Mesenchymal stem cell (in vitro differentiated cells and primary cell): ENCODE results near the gene ADD3.
"Not testable (repeated sequence)": the region's sequence is repeated elsewhere in the genome, so short reads cannot be mapped to it uniquely, and the experiment has no call there.

ENCODE experiments used
- DNase-seq: peaks from one replicate; pipeline ENCODE4 v3.0.0-alpha.2; 2013
- H2AFZ ChIP-seq: one replicate; pipeline ENCODE4 v1.6.1; 2013; ENCODE audit warnings: low read depth, mild to moderate bottlenecking, control low read depth, inconsistent platforms, low read length, moderate library complexity
- H2AK5ac ChIP-seq: 2 replicates; pipeline ENCODE4 v1.6.1; 2013; ENCODE audit warnings: low read length, moderate library complexity, mild to moderate bottlenecking, inconsistent platforms; ENCODE audit not compliant: severe bottlenecking
- H2BK120ac ChIP-seq: one replicate; pipeline ENCODE4 v1.6.1; 2013; ENCODE audit warnings: low read depth, mild to moderate bottlenecking, inconsistent platforms, low read length, moderate library complexity
- H2BK12ac ChIP-seq, 2 experiments: one replicate each; pipeline ENCODE4 v1.6.1; 2013; ENCODE audit warnings: inconsistent platforms in 2 of 2, low read length in 2 of 2, mild to moderate bottlenecking in 2 of 2, moderate library complexity in 2 of 2, control low read depth in 1 of 2
- H2BK15ac ChIP-seq: one replicate; pipeline ENCODE4 v1.6.1; 2013; ENCODE audit warnings: mild to moderate bottlenecking, low read depth, inconsistent platforms; ENCODE audit not compliant: poor library complexity, severe bottlenecking
- H2BK5ac ChIP-seq: 2 replicates; pipeline ENCODE4 v1.6.1; 2013; ENCODE audit warnings: low read depth, mild to moderate bottlenecking, low read length, control low read depth, inconsistent platforms; ENCODE audit not compliant: poor library complexity, severe bottlenecking
- H3K14ac ChIP-seq, 2 experiments: one replicate each; pipeline ENCODE4 v1.6.1; 2013; ENCODE audit warnings: inconsistent platforms in 2 of 2, low read length in 2 of 2, control low read depth in 1 of 2, mild to moderate bottlenecking in 1 of 2, moderate library complexity in 1 of 2
- H3K18ac ChIP-seq, 2 experiments: one replicate each; pipeline ENCODE4 v1.6.1; 2013; ENCODE audit warnings: inconsistent platforms in 2 of 2, low read length in 2 of 2, control low read depth in 1 of 2, low read depth in 1 of 2, mild to moderate bottlenecking in 1 of 2
- H3K23ac ChIP-seq, 2 experiments: one replicate each; pipeline ENCODE4 v1.6.1; 2013; ENCODE audit warnings: inconsistent platforms in 2 of 2, low read length in 2 of 2, mild to moderate bottlenecking in 2 of 2, moderate library complexity in 2 of 2, control low read depth in 1 of 2
- H3K27ac ChIP-seq: 2 replicates; pipeline ENCODE4 v1.5.1; 2013; ENCODE audit warnings: mild to moderate bottlenecking, moderate library complexity, low read length, control low read depth, inconsistent platforms; ENCODE audit not compliant: poor library complexity, severe bottlenecking
- H3K27me3 ChIP-seq, 2 experiments: 2 replicates each; pipeline versions ENCODE4 v1.6.1 to v1.7.0; 2013; ENCODE audit warnings: low read length in 2 of 2, mild to moderate bottlenecking in 2 of 2, moderate library complexity in 2 of 2, control low read depth in 1 of 2, inconsistent platforms in 1 of 2; ENCODE audit not compliant: control insufficient read depth in 1 of 2, insufficient read depth in 1 of 2
- H3K36me3 ChIP-seq, 2 experiments: 2 replicates each; pipeline versions ENCODE4 v1.6.1 to v1.7.0; 2013; ENCODE audit warnings: low read length in 2 of 2, control low read depth in 1 of 2, inconsistent platforms in 1 of 2, low read depth in 1 of 2, mild to moderate bottlenecking in 1 of 2; ENCODE audit not compliant: insufficient read depth in 2 of 2, control insufficient read depth in 1 of 2
- H3K4ac ChIP-seq, 2 experiments: one replicate each; pipeline ENCODE4 v1.6.1; 2013; ENCODE audit warnings: inconsistent platforms in 2 of 2, low read length in 2 of 2, mild to moderate bottlenecking in 2 of 2, moderate library complexity in 2 of 2, control low read depth in 1 of 2, low read depth in 1 of 2
- H3K4me1 ChIP-seq: 2 replicates; pipeline ENCODE4 v1.6.1; 2013; ENCODE audit warnings: low read depth, low read length, control low read depth; ENCODE audit not compliant: control insufficient read depth, insufficient read depth
- H3K4me2 ChIP-seq: 2 replicates; pipeline ENCODE4 v1.6.1; 2013; ENCODE audit warnings: low read length, mild to moderate bottlenecking, inconsistent platforms; ENCODE audit not compliant: poor library complexity, severe bottlenecking
- H3K4me3 ChIP-seq, 2 experiments: 2 replicates each; pipeline versions ENCODE4 v1.5.1 to v1.7.0; 2013; ENCODE audit warnings: low read length in 2 of 2, mild to moderate bottlenecking in 2 of 2, control low read depth in 1 of 2, low read depth in 1 of 2; ENCODE audit not compliant: insufficient read depth in 1 of 2
- H3K79me1 ChIP-seq: replicated peaks from 2 replicates; pipeline ENCODE4 v1.6.1; 2013; ENCODE audit warnings: mild to moderate bottlenecking, control low read depth, low read length, inconsistent platforms; ENCODE audit not compliant: poor library complexity, severe bottlenecking
- H3K9ac ChIP-seq: 2 replicates; pipeline ENCODE4 v1.7.0; 2013; ENCODE audit warnings: mild to moderate bottlenecking, low read length, moderate library complexity
- H3K9me3 ChIP-seq: 2 replicates; pipeline ENCODE4 v1.7.0; 2013; ENCODE audit warnings: mild to moderate bottlenecking, low read length; ENCODE audit not compliant: control insufficient read depth
- H4K8ac ChIP-seq: one replicate; pipeline ENCODE4 v1.6.1; 2013; ENCODE audit warnings: inconsistent platforms, mild to moderate bottlenecking, low read length, moderate library complexity
- H4K91ac ChIP-seq: one replicate; pipeline ENCODE4 v1.6.1; 2013; ENCODE audit warnings: mild to moderate bottlenecking, low read length, inconsistent platforms
- WGBS: methylation state at CpG from one replicate; pipeline ENCODE4 v1.1.7; 2013; ENCODE audit warnings: mixed read lengths; 5-methylcytosine and 5-hydroxymethylcytosine counted together

ADD3 gene

DNA sequence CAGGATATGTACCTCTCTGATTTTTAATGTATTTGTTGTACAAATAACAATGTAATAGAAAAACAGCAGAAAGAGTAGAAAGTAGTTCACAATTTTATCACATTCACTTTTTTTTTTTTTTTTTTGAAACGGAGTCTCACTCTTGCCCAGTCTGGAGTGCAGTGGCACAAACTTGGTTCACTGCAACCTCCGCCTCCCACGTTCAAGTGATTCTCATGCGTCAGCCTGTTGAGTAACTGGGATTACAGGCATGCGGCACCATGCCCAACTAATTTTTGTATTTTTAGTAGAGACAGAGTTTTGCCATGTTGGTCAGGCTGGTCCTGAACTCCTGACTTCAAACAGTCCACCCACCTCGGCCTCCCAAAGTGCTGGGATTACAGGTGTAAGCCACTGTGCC lies 128.1 kb downstream of the ADD3 start:
- not testable (repeated sequence) for H2BK120ac ChIP-seq, H4K8ac ChIP-seq, H2BK5ac ChIP-seq, H3K4me2 ChIP-seq, H3K27ac ChIP-seq, H2AK5ac ChIP-seq, H3K18ac ChIP-seq, H4K91ac ChIP-seq, H3K23ac ChIP-seq, H2BK12ac ChIP-seq, H3K9me3 ChIP-seq, H3K9ac ChIP-seq, H3K4me3 ChIP-seq, H3K27me3 ChIP-seq, H2AFZ ChIP-seq, DNase-seq, H3K14ac ChIP-seq, H2BK15ac ChIP-seq, H3K4me1 ChIP-seq, H3K4ac ChIP-seq, H3K79me1 ChIP-seq
- 92% methylated on average over 6 of the region's 6 CpGs for WGBS
- peaks cover 4 to 66% of the 10 kb centered on the region in 2 experiments for H3K36me3 ChIP-seq

DNA sequence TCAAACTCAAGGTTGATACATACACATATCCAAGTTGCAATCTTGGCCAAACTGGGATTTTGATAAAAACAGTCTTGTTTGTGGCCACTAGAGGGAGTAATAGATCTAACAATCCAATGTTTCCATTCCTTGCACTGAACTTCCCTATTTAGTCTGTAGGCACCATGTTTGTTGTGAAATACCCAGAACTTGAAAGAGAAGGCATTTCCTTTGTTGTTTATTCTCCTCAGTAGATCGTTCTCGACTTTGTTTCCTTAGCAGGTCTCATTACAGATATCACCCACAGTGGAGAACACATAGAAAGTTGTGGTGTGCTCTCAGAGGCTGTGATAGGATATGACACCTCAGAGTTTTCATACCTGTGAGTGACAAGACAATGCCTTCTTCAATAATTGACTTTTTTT lies 129.4 kb downstream of the ADD3 start:
- WGBS = no CpG with 5 or more reads among the region's 2 CpGs
- H3K36me3 ChIP-seq = peaks cover 4 to 52% of the 10 kb centered on the region in 2 experiments
- H3K27ac ChIP-seq = no peak overlapping the region
- H2BK5ac ChIP-seq = no peak overlapping the region
- H3K4me2 ChIP-seq = no peak overlapping the region
- no peak overlapping the region for H2BK12ac ChIP-seq
- no peak overlapping the region for H3K14ac ChIP-seq
- H3K79me1 ChIP-seq = no peaks in the 10 kb centered on the region
- H3K4me1 ChIP-seq = no peaks in the 10 kb centered on the region
- H4K8ac ChIP-seq = no peak overlapping the region
- H3K4me3 ChIP-seq = no peak overlapping the region
- no peak overlapping the region for H3K18ac ChIP-seq
- DNase-seq = peak; percentile 82
- no peak overlapping the region for H2AK5ac ChIP-seq
- no peak overlapping the region for H2AFZ ChIP-seq
- H2BK120ac ChIP-seq = no peak overlapping the region
- no peaks in the 10 kb centered on the region for H3K27me3 ChIP-seq
- H3K4ac ChIP-seq = no peak overlapping the region
- H2BK15ac ChIP-seq = no peak overlapping the region
- H3K9me3 ChIP-seq = peaks cover 2% of the 10 kb centered on the region
- no peak overlapping the region for H4K91ac ChIP-seq
- peak overlapping the region; percentile 61 for H3K9ac ChIP-seq
- H3K23ac ChIP-seq = no peak overlapping the region

DNA sequence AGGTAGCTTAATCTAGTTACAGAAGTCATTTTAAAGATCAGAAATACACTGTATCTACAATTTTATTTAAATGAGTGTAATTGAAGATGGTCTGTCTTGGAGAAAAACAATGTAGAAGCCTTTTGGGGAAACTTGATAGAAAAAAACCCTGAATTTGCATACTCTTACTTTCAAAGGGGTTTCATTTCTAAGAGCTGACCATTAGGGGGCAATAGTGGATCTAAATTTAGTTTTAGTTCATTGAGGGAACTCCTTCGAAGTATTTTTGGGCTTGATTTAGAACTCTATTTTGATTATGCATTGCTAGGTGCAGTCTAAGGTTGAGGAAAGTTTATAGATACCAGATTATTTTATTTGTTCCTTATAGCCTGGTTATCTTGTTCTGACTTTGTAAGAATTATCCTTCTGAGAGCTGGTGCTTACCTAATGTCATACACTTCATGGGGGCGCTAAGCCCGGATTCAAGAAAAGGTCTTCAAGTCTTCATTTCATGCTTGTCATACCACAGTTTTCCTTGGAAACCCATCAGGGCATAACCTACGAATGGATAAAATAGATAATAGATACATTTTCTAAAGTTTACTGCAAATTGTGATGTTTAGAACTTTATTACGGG lies 130.5 kb downstream of the ADD3 start:
- H2BK12ac ChIP-seq = no peak overlapping the region
- peak; percentile 72 for DNase-seq
- no peaks in the 10 kb centered on the region for H3K79me1 ChIP-seq
- H3K9me3 ChIP-seq = no peaks in the 10 kb centered on the region
- H2BK120ac ChIP-seq = no peak overlapping the region
- H3K23ac ChIP-seq = no peak overlapping the region
- H3K4me1 ChIP-seq = peaks cover 2% of the 10 kb centered on the region
- H2AFZ ChIP-seq = no peak overlapping the region
- peaks cover 0 to 4% of the 10 kb centered on the region in 2 experiments for H3K27me3 ChIP-seq
- H3K4me3 ChIP-seq = no peak overlapping the region
- no peak overlapping the region for H2AK5ac ChIP-seq
- H3K4me2 ChIP-seq = no peak overlapping the region
- peaks cover 4 to 42% of the 10 kb centered on the region in 2 experiments for H3K36me3 ChIP-seq
- no peak overlapping the region for H2BK5ac ChIP-seq
- H3K4ac ChIP-seq = no peak overlapping the region
- H2BK15ac ChIP-seq = no peak overlapping the region
- H3K27ac ChIP-seq = no peak overlapping the region
- 72% methylated on average over 3 of the region's 5 CpGs for WGBS
- no peak overlapping the region for H3K9ac ChIP-seq
- H4K8ac ChIP-seq = no peak overlapping the region
- H4K91ac ChIP-seq = no peak overlapping the region
- H3K18ac ChIP-seq = no peak overlapping the region
- H3K14ac ChIP-seq = no peak overlapping the region

DNA sequence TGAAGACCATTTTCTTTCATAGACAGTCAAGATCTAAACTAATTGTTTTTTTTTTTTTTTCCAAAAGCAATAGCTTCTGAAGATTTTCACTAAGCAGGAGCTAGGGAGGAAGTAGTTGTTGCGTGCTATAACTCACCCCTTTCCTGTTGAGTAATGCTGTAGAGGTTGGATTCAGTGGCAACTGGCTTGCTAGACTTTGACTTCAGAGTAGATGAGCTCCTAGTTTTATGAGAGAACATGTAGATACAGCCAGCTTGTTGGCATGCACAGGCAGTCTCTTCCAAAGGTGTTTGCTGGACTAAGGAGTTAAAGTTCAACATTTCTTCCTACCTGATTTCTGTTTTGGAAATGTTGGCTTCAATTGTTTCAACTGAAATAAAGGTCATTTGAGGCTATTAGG lies 133.4 kb downstream of the ADD3 start:
- Histone ChIP-seq H3K18ac (no peak overlapping the region), H3K4me2 (no peak overlapping the region), H4K91ac (no peak overlapping the region), H2AFZ (no peak overlapping the region), H3K23ac (no peak overlapping the region), H3K27ac (no peak overlapping the region), H3K4me3 (no peak overlapping the region), H3K4me1 (peaks cover 2% of the 10 kb centered on the region), H3K27me3 (peaks cover 0 to 4% of the 10 kb centered on the region in 2 experiments), H3K4ac (no peak overlapping the region), H2BK12ac (no peak overlapping the region), H3K9ac (no peak overlapping the region), H2AK5ac (no peak overlapping the region), H3K14ac (no peak overlapping the region), H2BK5ac (no peak overlapping the region), H4K8ac (no peak overlapping the region), H3K9me3 (no peaks in the 10 kb centered on the region), H3K79me1 (no peaks in the 10 kb centered on the region), H3K36me3 (peaks cover under 1 to 13% of the 10 kb centered on the region in 2 experiments), H2BK120ac (no peak overlapping the region), H2BK15ac (no peak overlapping the region)
- WGBS = 46% methylated on average over 1 of the region's 1 CpG
- DNase-seq = peak; percentile 44
